IMR-90 (cell line): Measurements from ENCODE around the gene EML1. TPM values are rescaled to one million over a fixed set of nuclear protein-coding genes. Genes with fewer than 3 reads are reported as not detected.

ENCODE experiments used
- ATAC-seq: fragments of 200-7000 bp; cut with Tn5 transposase; 2 replicates; pipeline ENCODE4 v1.9.1; 2020; ENCODE audit warnings: low read depth, mild to moderate bottlenecking, moderate library complexity
- BruUV-seq: library from RNA; stranded (reverse); fragments of 400-500 nt; replicated peaks from 2 replicates; lab custom pipeline; 2021; lab: Mats Ljungman, UMichigan
- CTCF ChIA-PET: fragments of 300-600 bp; formaldehyde crosslinking; extraction: SDS; loops from one replicate; lab custom pipeline; 2021; ENCODE audit warnings: antibody characterized with exemption; lab: Yijun Ruan, JAX
- POLR2A ChIA-PET: fragments of 300-600 bp; sonication (Branson Sonifier 250); formaldehyde crosslinking; loops from one replicate; lab custom pipeline; 2022; ENCODE audit warnings: antibody characterized with exemption; ENCODE audit not compliant: unreplicated experiment; lab: Charles Lee
- DNase-seq: peaks from one replicate; pipeline ENCODE4 v3.0.0; 2013
- H2AFZ ChIP-seq: replicated peaks from 2 replicates; pipeline ENCODE3; 2013; ENCODE audit warnings: low read length, mild to moderate bottlenecking; ENCODE audit not compliant: poor library complexity
- H2AK5ac ChIP-seq: 2 replicates; pipeline ENCODE4 v1.6.1; 2013; ENCODE audit warnings: low read depth, low read length, inconsistent platforms
- H2AK9ac ChIP-seq: replicated peaks from 2 replicates; pipeline ENCODE3; 2013; ENCODE audit warnings: mild to moderate bottlenecking, low read depth, low read length, moderate library complexity; ENCODE audit not compliant: poor library complexity
- H2BK120ac ChIP-seq: 2 replicates; pipeline ENCODE4 v1.6.1; 2013; ENCODE audit warnings: low read depth, low read length, inconsistent platforms
- H2BK15ac ChIP-seq: 3 replicates; pipeline ENCODE4 v1.6.1; 2013; ENCODE audit warnings: low read depth, low read length, inconsistent platforms
- H2BK20ac ChIP-seq: 2 replicates; pipeline ENCODE4 v1.6.1; 2013; ENCODE audit warnings: low read depth, mild to moderate bottlenecking, inconsistent platforms, low read length, moderate library complexity
- H2BK5ac ChIP-seq: 2 replicates; pipeline ENCODE4 v1.6.1; 2013; ENCODE audit warnings: mild to moderate bottlenecking, low read depth, low read length, inconsistent platforms; ENCODE audit not compliant: poor library complexity, severe bottlenecking
- H3K14ac ChIP-seq: replicated peaks from 2 replicates; pipeline ENCODE4 v1.6.1; 2013; ENCODE audit warnings: low read depth, low read length, inconsistent platforms
- H3K18ac ChIP-seq: 2 replicates; pipeline ENCODE4 v1.6.1; 2013; ENCODE audit warnings: low read depth, low read length, control low read depth
- H3K23ac ChIP-seq: 2 replicates; pipeline ENCODE4 v1.6.1; 2013; ENCODE audit warnings: low read depth, low read length, inconsistent platforms
- H3K27ac ChIP-seq: 2 replicates; pipeline ENCODE4 v1.5.1; 2013; ENCODE audit warnings: mild to moderate bottlenecking, control low read depth, low read length; ENCODE audit not compliant: insufficient read depth
- H3K27me3 ChIP-seq: 2 replicates; pipeline ENCODE4 v1.6.1; 2013; ENCODE audit warnings: low read length; ENCODE audit not compliant: control insufficient read depth, insufficient read depth
- H3K36me3 ChIP-seq: 2 replicates; pipeline ENCODE4 v1.6.1; 2013; ENCODE audit warnings: low read length, mixed read lengths; ENCODE audit not compliant: control insufficient read depth, insufficient read depth
- H3K4ac ChIP-seq: 2 replicates; pipeline ENCODE4 v1.6.1; 2013; ENCODE audit warnings: low read depth, low read length, inconsistent platforms
- H3K4me1 ChIP-seq: 2 replicates; pipeline ENCODE4 v1.6.1; 2013; ENCODE audit warnings: low read length, mixed read lengths; ENCODE audit not compliant: control insufficient read depth, insufficient read depth
- H3K4me2 ChIP-seq: 2 replicates; pipeline ENCODE4 v1.6.1; 2013; ENCODE audit warnings: low read depth, mild to moderate bottlenecking, control low read depth, low read length, moderate library complexity
- H3K4me3 ChIP-seq: 2 replicates; pipeline ENCODE4 v1.5.1; 2013; ENCODE audit warnings: low read depth, mild to moderate bottlenecking, control low read depth, low read length, moderate library complexity; ENCODE audit not compliant: insufficient read depth
- H3K56ac ChIP-seq: 2 replicates; pipeline ENCODE4 v1.6.1; 2013; ENCODE audit warnings: low read length, inconsistent platforms; ENCODE audit not compliant: insufficient read depth; ENCODE audit errors: extremely low read depth
- H3K79me1 ChIP-seq, 2 experiments: 2 replicates each; pipeline ENCODE4 v1.6.1; 2013; ENCODE audit warnings: low read length in 2 of 2, inconsistent platforms in 1 of 2, low read depth in 1 of 2
- H3K9ac ChIP-seq: 2 replicates; pipeline ENCODE4 v1.6.1; 2013; ENCODE audit warnings: low read depth, low read length, control low read depth
- H3K9me1 ChIP-seq: 2 replicates; pipeline ENCODE4 v1.6.1; 2013; ENCODE audit warnings: low read length, inconsistent platforms; ENCODE audit not compliant: insufficient read depth
- H3K9me3 ChIP-seq: 2 replicates; pipeline ENCODE4 v1.6.1; 2013; ENCODE audit warnings: low read length; ENCODE audit not compliant: control insufficient read depth, insufficient read depth
- H4K20me1 ChIP-seq: 2 replicates; pipeline ENCODE4 v1.6.1; 2013; ENCODE audit warnings: low read length, inconsistent platforms; ENCODE audit not compliant: insufficient read depth
- H4K5ac ChIP-seq: 2 replicates; pipeline ENCODE4 v1.6.1; 2013; ENCODE audit warnings: mild to moderate bottlenecking, low read depth, low read length, control low read depth
- H4K8ac ChIP-seq, 2 experiments: 2 replicates each; pipeline ENCODE4 v1.6.1; 2013; ENCODE audit warnings: low read depth in 2 of 2, low read length in 2 of 2, control low read depth in 1 of 2, inconsistent platforms in 1 of 2
- H4K91ac ChIP-seq: 2 replicates; pipeline ENCODE4 v1.6.1; 2013; ENCODE audit warnings: low read depth, low read length, inconsistent platforms; ENCODE audit not compliant: insufficient read depth
- CHD1 ChIP-seq: IDR thresholded peaks from 2 replicates; pipeline ENCODE4 v1.6.1; 2012; ENCODE audit warnings: low read depth, low read length, improper control_type of control experiment
- CTCF ChIP-seq: conservative IDR thresholded peaks from 2 replicates; pipeline ENCODE4 v1.5.1; 2012; ENCODE audit warnings: mild to moderate bottlenecking, low read depth, low read length, improper control_type of control experiment
- ELK1 ChIP-seq: fragments of 150-350 bp; IDR thresholded peaks from 2 replicates; pipeline ENCODE4 v1.6.1; 2016; ENCODE audit warnings: low read depth, mild to moderate bottlenecking, low read length, moderate library complexity, borderline replicate concordance
- FOS ChIP-seq: fragments of 150-350 bp; IDR thresholded peaks from 2 replicates; pipeline ENCODE4 v1.6.1; 2016; ENCODE audit warnings: low read depth, low read length
- RAD21 ChIP-seq: IDR thresholded peaks from 2 replicates; pipeline ENCODE4 v1.6.1; 2012; ENCODE audit warnings: low read length, improper control_type of control experiment
- RCOR1 ChIP-seq: IDR thresholded peaks from 2 replicates; pipeline ENCODE4 v1.6.1; 2012; ENCODE audit warnings: mild to moderate bottlenecking, low read length, improper control_type of control experiment; ENCODE audit not compliant: insufficient replicate concordance
- RFX5 ChIP-seq: IDR thresholded peaks from 2 replicates; pipeline ENCODE4 v1.8.0; 2012; ENCODE audit warnings: low read depth, mild to moderate bottlenecking, low read length, moderate library complexity
- WGBS, 2 experiments: methylation state at CpG; one replicate each; pipeline versions ENCODE4 v1.1.5 to v1.1.7; 2013; ENCODE audit warnings: missing lambda C conversion rate in 2 of 2; ENCODE audit not compliant: insufficient read length in 1 of 2; ENCODE audit errors: extremely low coverage in 2 of 2; 5-methylcytosine and 5-hydroxymethylcytosine counted together
- dilution Hi-C: fragments of 300-500 bp; cut with HindIII; formaldehyde crosslinking; loops from one replicate; pipeline ENCODE4 v1.14.3; 2018; ENCODE audit warnings: low sequenced_read_pairs; ENCODE audit not compliant: unreplicated experiment
- in situ Hi-C: fragments of 300-500 bp; cut with MboI; formaldehyde crosslinking; loops from 3 replicates; pipeline ENCODE4 v1.14.3; 2019; ENCODE audit warnings: low sequenced_read_pairs, inconsistent platforms, mixed read lengths
- intact Hi-C: fragments of 100-400 bp; cut with micrococcal nuclease; formaldehyde crosslinking; loops from 2 replicates; pipeline ENCODE4 v1.10.0; 2022
- polyA plus RNA-seq, 3 experiments: library from polyadenylated mRNA; depleted of rRNA; stranded (reverse); fragments of >200 nt; gene quantifications; 2 replicates each; pipeline ENCODE4 v1.2.3, GENCODE V29; 2012; ENCODE audit warnings: low replicate concordance in 1 of 3
- total RNA-seq: library from RNA; depleted of rRNA; stranded (reverse); fragments of >200 nt; gene quantifications from 2 replicates; pipeline ENCODE4 v1.2.3, GENCODE V29; 2012

Gene EML1
- total and polyA plus RNA-seq, 2 of the 4 experiments (the other 2 are of a cell fraction): 14.0 to 42.3 TPM

DNA sequence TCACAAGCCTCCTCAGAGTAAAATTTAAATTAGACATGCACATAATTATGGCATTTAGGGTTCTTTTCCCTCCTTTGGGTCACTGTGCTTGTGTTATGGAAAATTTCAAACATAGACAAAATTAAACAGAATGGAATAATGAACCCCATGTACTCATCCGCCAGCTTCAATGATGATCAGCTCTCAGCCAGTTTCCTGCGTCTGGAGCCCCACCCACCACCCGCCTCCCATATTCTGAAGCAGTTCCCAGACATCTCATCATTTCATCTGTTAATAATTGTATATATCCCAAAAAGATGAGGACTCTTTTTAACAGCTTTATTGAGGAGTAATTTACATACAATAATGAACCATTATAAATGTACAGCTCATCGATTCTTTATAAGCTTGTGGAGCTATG is 128.2 kb downstream of the EML1 start:
- Histone ChIP-seq H3K4me2 (no peak overlapping the region), H4K8ac (no peak overlapping the region), H4K20me1 (no peaks in the 10 kb centered on the region), H2BK120ac (no peak overlapping the region), H3K9me3 (no peaks in the 10 kb centered on the region), H3K9ac (no peak overlapping the region), H3K9me1 (no peaks in the 10 kb centered on the region), H3K23ac (no peak overlapping the region), H2AK9ac (no peak overlapping the region), H4K91ac (no peak overlapping the region), H3K36me3 (peaks cover 34% of the 10 kb centered on the region), H2AFZ (no peak overlapping the region), H3K56ac (no peak overlapping the region), H2BK20ac (no peak overlapping the region), H3K79me1 (no peaks in the 10 kb centered on the region), H2BK5ac (no peak overlapping the region), H3K27me3 (no peaks in the 10 kb centered on the region), H3K27ac (no peak overlapping the region), H2BK15ac (no peak overlapping the region), H4K5ac (no peak overlapping the region), H3K14ac (no peak overlapping the region), H3K4me1 (no peaks in the 10 kb centered on the region), H3K4ac (no peak overlapping the region), H3K4me3 (no peak overlapping the region), H3K18ac (no peak overlapping the region), H2AK5ac (no peak overlapping the region)
- no peak for DNase-seq
- no peak for TF ChIP-seq RAD21
- no peak for TF ChIP-seq ELK1
- no peak for TF ChIP-seq RFX5
- no peak for TF ChIP-seq CHD1
- TF ChIP-seq FOS: no peak
- no peak for TF ChIP-seq RCOR1
- TF ChIP-seq CTCF: no peak
- no peak for ATAC-seq
- in situ Hi-C loops (no loop called here), intact Hi-C loops (no loop called here), dilution Hi-C loops (no loop called here)
- WGBS, 2 experiments: no CpG with 5 or more reads among the region's 4 CpGs
- ChIA-PET CTCF (no interaction called here), POLR2A (no interaction called here)
- BruUV-seq: no TSS peak
